Measurements from ENCODE around the gene PITX2. TPM values are rescaled to one million over a fixed set of nuclear protein-coding genes. Genes with fewer than 3 reads are reported as not detected.

PITX2 gene
- total RNA-seq, 4 donors from 2014 or later, result 0.49 TPM; not detected in 3

GRCh38 chr4:110636171-110636679 lies 13.3 kb upstream of the PITX2 start:
- TF ChIP-seq CTCF (IDR thresholded peaks at IDR 0.05; ENCODE audit: low read depth), result no peak

- no peak for TF ChIP-seq CTCF (IDR thresholded peaks at IDR 0.05; ENCODE audit: low read depth)
Measured at GRCh38 chr4:110635163-110635865, 12.4 kb upstream of the PITX2 start.

- no peak for TF ChIP-seq CTCF (IDR thresholded peaks at IDR 0.05; ENCODE audit: low read depth)
Measured at GRCh38 chr4:110634350-110635162, 11.7 kb upstream of the PITX2 start.

- TF ChIP-seq CTCF (IDR thresholded peaks at IDR 0.05; ENCODE audit: low read depth), result no peak
Measured at GRCh38 chr4:110633358-110634341, 10.8 kb upstream of the PITX2 start.

- TF ChIP-seq CTCF (IDR thresholded peaks at IDR 0.05; ENCODE audit: low read depth), result no peak
Measured at GRCh38 chr4:110632506-110633357, 9.9 kb upstream of the PITX2 start.

All from subcutaneous adipose tissue (tissue), 4 donors.